ENCODE data around the gene SMIM24. TPM values are rescaled to one million over a fixed set of nuclear protein-coding genes. Genes with fewer than 3 reads are reported as not detected.
"Not testable (repeated sequence)": the region's sequence is repeated elsewhere in the genome, so short reads cannot be mapped to it uniquely, and the experiment has no call there.

The SMIM24 gene
- total RNA-seq, 1 donor from 2014 or later = not detected

- TF ChIP-seq CTCF (IDR thresholded peaks at IDR 0.05) = no peak
- no peaks in the 10 kb centered on the region for H3K9me3 Mint-ChIP-seq (ENCODE audit: unreplicated experiment)
- H3K4me1 Mint-ChIP-seq (ENCODE audit: unreplicated experiment) = peaks cover 17% of the 10 kb centered on the region
- peaks cover 14% of the 10 kb centered on the region for H3K36me3 Mint-ChIP-seq (ENCODE audit: unreplicated experiment)
- no peak for DNase-seq (ENCODE audit: extremely low spot score, unreplicated experiment)
- H3K4me3 Mint-ChIP-seq (ENCODE audit: unreplicated experiment) = no peak overlapping the region
- H3K27ac Mint-ChIP-seq (ENCODE audit: unreplicated experiment) = no peak overlapping the region
- no peaks in the 10 kb centered on the region for H3K27me3 Mint-ChIP-seq (ENCODE audit: unreplicated experiment)
These were observed 28.0 kb downstream of the SMIM24 start for GRCh38 chr19:3452171-3452941.

GRCh38 chr19:3451451-3451866, 28.9 kb downstream of the SMIM24 start:
- Mint-ChIP-seq H3K9me3 (ENCODE audit: unreplicated experiment) (no peaks in the 10 kb centered on the region), H3K4me1 (ENCODE audit: unreplicated experiment) (peaks cover 13% of the 10 kb centered on the region), H3K27me3 (ENCODE audit: unreplicated experiment) (no peaks in the 10 kb centered on the region), H3K36me3 (ENCODE audit: unreplicated experiment) (peaks cover 14% of the 10 kb centered on the region), H3K27ac (ENCODE audit: unreplicated experiment) (peak overlapping the region; percentile 95), H3K4me3 (ENCODE audit: unreplicated experiment) (no peak overlapping the region)
- no peak for DNase-seq (ENCODE audit: extremely low spot score, unreplicated experiment)
- no peak for TF ChIP-seq CTCF (IDR thresholded peaks at IDR 0.05)

- TF ChIP-seq CTCF (IDR thresholded peaks at IDR 0.05) = no peak
- Mint-ChIP-seq H3K27ac (ENCODE audit: unreplicated experiment) (peak overlapping the region; percentile 95), H3K4me3 (ENCODE audit: unreplicated experiment) (no peak overlapping the region), H3K27me3 (ENCODE audit: unreplicated experiment) (no peaks in the 10 kb centered on the region), H3K4me1 (ENCODE audit: unreplicated experiment) (peaks cover 11% of the 10 kb centered on the region), H3K36me3 (ENCODE audit: unreplicated experiment) (peaks cover 16% of the 10 kb centered on the region), H3K9me3 (ENCODE audit: unreplicated experiment) (no peaks in the 10 kb centered on the region)
- DNase-seq (ENCODE audit: extremely low spot score, unreplicated experiment) = no peak
These were observed 29.4 kb downstream of the SMIM24 start for GRCh38 chr19:3450796-3451411.

GRCh38 chr19:3448616-3449334, 31.6 kb downstream of the SMIM24 start:
- Mint-ChIP-seq H3K27ac (ENCODE audit: unreplicated experiment) (no peak overlapping the region), H3K36me3 (ENCODE audit: unreplicated experiment) (peaks cover 16% of the 10 kb centered on the region), H3K27me3 (ENCODE audit: unreplicated experiment) (no peaks in the 10 kb centered on the region), H3K9me3 (ENCODE audit: unreplicated experiment) (no peaks in the 10 kb centered on the region), H3K4me3 (ENCODE audit: unreplicated experiment) (no peak overlapping the region), H3K4me1 (ENCODE audit: unreplicated experiment) (peaks cover 19% of the 10 kb centered on the region)
- TF ChIP-seq CTCF (IDR thresholded peaks at IDR 0.05) = no peak
- no peak for DNase-seq (ENCODE audit: extremely low spot score, unreplicated experiment)

- H3K27ac Mint-ChIP-seq (ENCODE audit: unreplicated experiment); H3K4me3 Mint-ChIP-seq (ENCODE audit: unreplicated experiment); H3K27me3 Mint-ChIP-seq (ENCODE audit: unreplicated experiment); DNase-seq (ENCODE audit: extremely low spot score, unreplicated experiment); H3K9me3 Mint-ChIP-seq (ENCODE audit: unreplicated experiment): not testable (repeated sequence)
- Mint-ChIP-seq H3K4me1 (ENCODE audit: unreplicated experiment) (peaks cover 25% of the 10 kb centered on the region), H3K36me3 (ENCODE audit: unreplicated experiment) (peaks cover 11% of the 10 kb centered on the region)
These were observed 33.7 kb downstream of the SMIM24 start for GRCh38 chr19:3446657-3447056.

Measured in osteocyte (in vitro differentiated cells).